Right atrium auricular region (tissue), 2 donors: ENCODE measurements around the gene MAL. TPM values are rescaled to one million over a fixed set of nuclear protein-coding genes. Genes with fewer than 3 reads are reported as not detected.

Experiments used
- DNase-seq: peaks from one replicate; pipeline ENCODE4 v3.0.0-alpha.2; 2019; ENCODE audit warnings: low spot score
- H3K27ac ChIP-seq, 2 donors: fragments of 200-600 bp; sonication (generic); 1 replicate in 1 of 2; 2 replicates in 1 of 2; pipeline ENCODE4 v1.5.1; 2016 to 2019
- H3K27me3 ChIP-seq, 2 donors: fragments of 200-600 bp; sonication (generic); one replicate each; pipeline versions ENCODE4 v1.5.1 to v1.6.0; 2017 to 2019
- H3K36me3 ChIP-seq: fragments of 200-600 bp; sonication (generic); one replicate; pipeline ENCODE4 v1.5.1; 2016
- H3K4me1 ChIP-seq, 2 donors: fragments of 200-600 bp; sonication (generic); one replicate each; pipeline versions ENCODE4 v1.5.1 to v1.6.0; 2017 to 2019
- H3K4me3 ChIP-seq, 2 donors: fragments of 200-600 bp; sonication (generic); 1 replicate in 1 of 2; 2 replicates in 1 of 2; pipeline ENCODE4 v1.5.1; 2017 to 2019; ENCODE audit warnings: mild to moderate bottlenecking in 1 of 2, moderate library complexity in 1 of 2
- H3K9me3 ChIP-seq, 2 donors: fragments of 200-600 bp; sonication (generic); one replicate each; pipeline ENCODE4 v1.5.1; 2019
- CTCF ChIP-seq, 2 donors: fragments of 200-600 bp; sonication (generic); IDR thresholded peaks; one replicate each; pipeline ENCODE4 v1.5.1; 2019; ENCODE audit warnings: antibody characterized with exemption in 2 of 2
- total RNA-seq, 2 donors: library from RNA; depleted of rRNA; stranded (reverse); fragments of >200 nt; gene quantifications; one replicate each; pipeline ENCODE4 v1.1.0, GENCODE V29; 2016

MAL gene
- total RNA-seq, 2 donors from 2014 or later = 7.4 to 8.7 TPM

GRCh38 chr2:95006588-95006987 lies 18.9 kb upstream of the MAL start:
- no peak overlapping the region for H3K27ac ChIP-seq
- H3K36me3 ChIP-seq = no peaks in the 10 kb centered on the region
- no peaks in the 10 kb centered on the region for H3K4me1 ChIP-seq
- no peaks in the 10 kb centered on the region for H3K9me3 ChIP-seq
- H3K4me3 ChIP-seq = no peak overlapping the region
- no peak for TF ChIP-seq CTCF (IDR thresholded peaks at IDR 0.05)
- no peaks in the 10 kb centered on the region for H3K27me3 ChIP-seq
- no peak for DNase-seq

GRCh38 chr2:95007031-95007609 lies 18.4 kb upstream of the MAL start:
- Histone ChIP-seq H3K4me3 (no peak overlapping the region), H3K36me3 (no peaks in the 10 kb centered on the region), H3K27me3 (no peaks in the 10 kb centered on the region), H3K9me3 (no peaks in the 10 kb centered on the region), H3K4me1 (no peaks in the 10 kb centered on the region), H3K27ac (peak overlapping the region; percentile 53 to 74)
- no peak for DNase-seq
- TF ChIP-seq CTCF (IDR thresholded peaks at IDR 0.05) = no peak

- Histone ChIP-seq H3K27ac (peak overlapping the region; percentile 53 to 74), H3K4me3 (no peak overlapping the region), H3K9me3 (no peaks in the 10 kb centered on the region), H3K27me3 (no peaks in the 10 kb centered on the region), H3K4me1 (no peaks in the 10 kb centered on the region), H3K36me3 (no peaks in the 10 kb centered on the region)
- no peak for TF ChIP-seq CTCF (IDR thresholded peaks at IDR 0.05)
- peak; percentile 64 for DNase-seq
Observed at GRCh38 chr2:95007822-95008221, 17.7 kb upstream of the MAL start.

GRCh38 chr2:95008306-95008705 lies 17.2 kb upstream of the MAL start:
- Histone ChIP-seq H3K27ac (peak overlapping the region; percentile 53 to 74), H3K27me3 (no peaks in the 10 kb centered on the region)

GRCh38 chr2:95008996-95009395 lies 16.5 kb upstream of the MAL start:
- no peak for DNase-seq
- TF ChIP-seq CTCF (IDR thresholded peaks at IDR 0.05) = no peak
- Histone ChIP-seq H3K9me3 (no peaks in the 10 kb centered on the region), H3K4me3 (no peak overlapping the region), H3K27me3 (no peaks in the 10 kb centered on the region), H3K27ac (no peak overlapping the region), H3K36me3 (no peaks in the 10 kb centered on the region), H3K4me1 (no peaks in the 10 kb centered on the region)

More at GRCh38 chr2:95008306-95008705, 17.2 kb upstream of the MAL start:
- no peak for DNase-seq
- TF ChIP-seq CTCF (IDR thresholded peaks at IDR 0.05) = no peak
- H3K36me3 ChIP-seq = no peaks in the 10 kb centered on the region
- H3K9me3 ChIP-seq = no peaks in the 10 kb centered on the region
- H3K4me3 ChIP-seq = no peak overlapping the region
- H3K4me1 ChIP-seq = no peaks in the 10 kb centered on the region

GRCh38 chr2:95009412-95009811 lies 16.1 kb upstream of the MAL start:
- Histone ChIP-seq H3K27me3 (no peaks in the 10 kb centered on the region), H3K36me3 (no peaks in the 10 kb centered on the region), H3K4me3 (no peak overlapping the region), H3K9me3 (no peaks in the 10 kb centered on the region), H3K4me1 (no peaks in the 10 kb centered on the region), H3K27ac (no peak overlapping the region)
- no peak for TF ChIP-seq CTCF (IDR thresholded peaks at IDR 0.05)
- DNase-seq = no peak
